GM23338 (cell line): ENCODE data around the gene GHR. TPM values are rescaled to one million over a fixed set of nuclear protein-coding genes. Genes with fewer than 3 reads are reported as not detected.

Source experiments
- ATAC-seq: fragments of 200-7000 bp; cut with Tn5 transposase; 3 replicates; pipeline ENCODE4 v1.9.1; 2020
- DNase-seq: peaks from one replicate; pipeline ENCODE4 v3.0.0-alpha.2; 2015; ENCODE audit warnings: low spot score
- H2AFZ ChIP-seq: fragments of 200-600 bp; sonication (generic); 2 replicates; pipeline ENCODE4 v1.8.0; 2016; ENCODE audit warnings: antibody characterized with exemption, mild to moderate bottlenecking, moderate library complexity
- H3F3A ChIP-seq: fragments of 200-600 bp; sonication (generic); replicated peaks from 2 replicates; pipeline ENCODE4 v1.8.0; 2017; ENCODE audit warnings: antibody characterized with exemption, mixed run types, low read depth
- H3K27ac ChIP-seq: fragments of 200-600 bp; sonication (generic); 2 replicates; pipeline ENCODE4 v1.6.1; 2016; ENCODE audit warnings: low read depth
- H3K27me3 ChIP-seq: fragments of 200-600 bp; sonication (generic); 2 replicates; pipeline ENCODE4 v1.8.0; 2016; ENCODE audit warnings: mild to moderate bottlenecking, mixed run types, moderate library complexity; ENCODE audit not compliant: insufficient read depth
- H3K36me3 ChIP-seq: fragments of 200-600 bp; sonication (generic); 2 replicates; pipeline ENCODE4 v1.8.0; 2016; ENCODE audit warnings: mild to moderate bottlenecking; ENCODE audit not compliant: insufficient read depth
- H3K4me1 ChIP-seq: fragments of 200-600 bp; sonication (generic); 2 replicates; pipeline ENCODE4 v1.8.0; 2016; ENCODE audit warnings: mild to moderate bottlenecking, moderate library complexity; ENCODE audit not compliant: insufficient read depth
- H3K4me2 ChIP-seq: fragments of 200-600 bp; sonication (generic); 2 replicates; pipeline ENCODE4 v1.7.1; 2017; ENCODE audit warnings: mixed run types
- H3K4me3 ChIP-seq: fragments of 200-600 bp; sonication (generic); 2 replicates; pipeline ENCODE4 v1.6.1; 2016; ENCODE audit warnings: mixed run types
- H3K79me2 ChIP-seq: fragments of 200-600 bp; sonication (generic); replicated peaks from 2 replicates; pipeline ENCODE4 v1.8.0; 2017; ENCODE audit warnings: mild to moderate bottlenecking; ENCODE audit not compliant: insufficient read depth
- H3K9me2 ChIP-seq: fragments of 200-600 bp; sonication (generic); 2 replicates; pipeline ENCODE4 v1.8.0; 2017; ENCODE audit not compliant: insufficient read depth
- H4K20me1 ChIP-seq: fragments of 200-600 bp; sonication (generic); replicated peaks from 2 replicates; pipeline ENCODE4 v1.8.0; 2017; ENCODE audit warnings: mild to moderate bottlenecking; ENCODE audit not compliant: insufficient read depth
- H3K27ac Mint-ChIP-seq: 2 replicates; pipeline ENCODE4 v1.8.0; 2020; ENCODE audit warnings: inconsistent platforms, mild to moderate bottlenecking, moderate library complexity, mixed read lengths
- H3K27me3 Mint-ChIP-seq: 3 replicates; pipeline ENCODE4 v1.8.0; 2022; ENCODE audit warnings: low read depth, mild to moderate bottlenecking, moderate library complexity, mixed read lengths, inconsistent platforms; ENCODE audit not compliant: insufficient read depth, poor library complexity
- H3K36me3 Mint-ChIP-seq: 3 replicates; pipeline ENCODE4 v1.8.0; 2021; ENCODE audit warnings: low read depth, mild to moderate bottlenecking, inconsistent platforms, moderate library complexity, mixed read lengths
- H3K4me1 Mint-ChIP-seq: 3 replicates; pipeline ENCODE4 v1.8.0; 2020; ENCODE audit warnings: mild to moderate bottlenecking, inconsistent platforms, mixed read lengths
- H3K4me3 Mint-ChIP-seq: 3 replicates; pipeline ENCODE4 v1.8.0; 2021; ENCODE audit warnings: moderate library complexity, mild to moderate bottlenecking, inconsistent platforms, mixed read lengths
- H3K9me3 Mint-ChIP-seq: 3 replicates; pipeline ENCODE4 v1.8.0; 2020; ENCODE audit warnings: moderate library complexity, mild to moderate bottlenecking, inconsistent platforms, mixed read lengths
- CTCF ChIP-seq, 2 experiments: fragments of 200-600 bp in 1 of 2; sonication (generic) in 1 of 2; conservative IDR thresholded peaks; 2 replicates each; pipeline versions ENCODE4 v1.5.1 to v1.6.1; 2016 to 2017; ENCODE audit warnings: antibody characterized with exemption in 2 of 2, low read depth in 2 of 2, mild to moderate bottlenecking in 2 of 2, moderate library complexity in 1 of 2
- EZH2 ChIP-seq: fragments of 200-600 bp; sonication (generic); IDR thresholded peaks from one replicate; pipeline ENCODE4 v1.8.0; 2017; ENCODE audit warnings: antibody characterized with exemption, mild to moderate bottlenecking, low read depth; ENCODE audit not compliant: unreplicated experiment
- EZH2phosphoT487 ChIP-seq: fragments of 200-600 bp; sonication (generic); IDR thresholded peaks from one replicate; pipeline ENCODE4 v1.8.1; 2018; ENCODE audit warnings: antibody characterized with exemption; ENCODE audit not compliant: unreplicated experiment
- JUNB ChIP-seq: IDR thresholded peaks from one replicate; pipeline ENCODE4 v1.6.1; 2016; ENCODE audit warnings: antibody characterized with exemption; ENCODE audit not compliant: unreplicated experiment
- NANOG ChIP-seq: IDR thresholded peaks from 2 replicates; pipeline ENCODE4 v1.6.1; 2016; ENCODE audit warnings: antibody characterized with exemption, borderline replicate concordance
- POLR2AphosphoS5 ChIP-seq: IDR thresholded peaks from 2 replicates; pipeline ENCODE4 v1.6.1; 2016; ENCODE audit warnings: antibody characterized with exemption, low read depth
- REST ChIP-seq: IDR thresholded peaks from one replicate; pipeline ENCODE4 v1.6.1; 2018; ENCODE audit warnings: antibody characterized with exemption; ENCODE audit not compliant: unreplicated experiment
- STAT1 ChIP-seq: IDR thresholded peaks from one replicate; pipeline ENCODE4 v1.6.1; 2016; ENCODE audit warnings: antibody characterized with exemption; ENCODE audit not compliant: unreplicated experiment
- ZNF462 ChIP-seq: fragments of 250-450 bp; sonication (Bioruptor Pico); IDR thresholded peaks from 2 replicates; pipeline ENCODE4 v1.5.0; 2020; ENCODE audit warnings: mild to moderate bottlenecking, moderate library complexity
- polyA plus RNA-seq: library from polyadenylated mRNA; unstranded; fragments of >200 nt; fragmentation: Nextera tagmentation; extraction: Ambion mirVana; gene quantifications from 2 replicates; pipeline ENCODE4 v1.2.1, GENCODE V29; 2016
- total RNA-seq: library from RNA; depleted of rRNA; stranded (reverse); fragments of >200 nt; shearing (Covaris generic); gene quantifications from 2 replicates; pipeline ENCODE4 v1.2.3, GENCODE V29; 2014

Gene GHR
- total and polyA plus RNA-seq, 2 experiments from 2014 or later: 0.21 to 1.9 TPM

- Histone ChIP-seq H3K4me1 (no peaks in the 10 kb centered on the region), H3K79me2 (no peaks in the 10 kb centered on the region), H3K4me2 (no peak overlapping the region), H3F3A (no peaks in the 10 kb centered on the region), H3K27ac (no peak overlapping the region), H3K27me3 (no peaks in the 10 kb centered on the region), H3K4me3 (no peak overlapping the region), H3K9me2 (no peaks in the 10 kb centered on the region), H4K20me1 (no peaks in the 10 kb centered on the region), H2AFZ (no peak overlapping the region), H3K36me3 (no peaks in the 10 kb centered on the region)
- Mint-ChIP-seq H3K27me3 (no peaks in the 10 kb centered on the region), H3K4me3 (no peak overlapping the region), H3K36me3 (peaks cover 31% of the 10 kb centered on the region; the same call in 2 of the 3 replicates), H3K9me3 (no peaks in the 10 kb centered on the region), H3K4me1 (no peaks in the 10 kb centered on the region), H3K27ac (no peak overlapping the region)
- ATAC-seq: no peak
- TF ChIP-seq STAT1: no peak
- TF ChIP-seq CTCF (conservative IDR thresholded peaks at IDR 0.05; ENCODE audit: low read depth in 2 of 2): peak; percentile 50 to 67; a peak in 3 of 4 replicates
- TF ChIP-seq JUNB: no peak
- no peak for TF ChIP-seq NANOG
- no peak for TF ChIP-seq EZH2phosphoT487
- no peak for TF ChIP-seq REST
- peak; percentile 52 for DNase-seq
Measured at GRCh38 chr5:42767491-42768105, 344.4 kb downstream of the GHR start.

- Mint-ChIP-seq H3K27me3 (no peaks in the 10 kb centered on the region), H3K9me3 (no peaks in the 10 kb centered on the region), H3K4me1 (no peaks in the 10 kb centered on the region), H3K27ac (no peak overlapping the region), H3K4me3 (no peak overlapping the region), H3K36me3 (peaks cover 26% of the 10 kb centered on the region; the same call in 2 of the 3 replicates)
- no peak overlapping the region for H3K27ac ChIP-seq
- H3K4me2 ChIP-seq: no peak overlapping the region
- no peaks in the 10 kb centered on the region for H3K79me2 ChIP-seq
- no peaks in the 10 kb centered on the region for H3K36me3 ChIP-seq
- H3F3A ChIP-seq: no peaks in the 10 kb centered on the region
- no peak for DNase-seq
- H3K4me3 ChIP-seq: no peak overlapping the region
- H4K20me1 ChIP-seq: no peaks in the 10 kb centered on the region
- H3K9me2 ChIP-seq: no peaks in the 10 kb centered on the region
- ATAC-seq: no peak
- H2AFZ ChIP-seq: no peak overlapping the region
- no peaks in the 10 kb centered on the region for H3K27me3 ChIP-seq
- no peaks in the 10 kb centered on the region for H3K4me1 ChIP-seq
- TF ChIP-seq POLR2AphosphoS5 (no peak), EZH2 (no peak), ZNF462 (no peak)
Measured at GRCh38 chr5:42768106-42768504, 344.9 kb downstream of the GHR start.
